HG03097 (cell line): ENCODE measurements around the gene VWA2.

Experiments used
- ATAC-seq: cut with Tn5 transposase; IDR thresholded peaks from one replicate; pipeline ENCODE4 v1.9.1; 2021; ENCODE audit not compliant: unreplicated experiment, low FRiP score

Gene VWA2

GRCh38 chr10:114239117-114239993, at the start of gene VWA2:
TSS of gene VWA2 (plus strand) at chr10:114239254. CDS start at chr10:114248714, 9,460 bp downstream.
- ATAC-seq: no peak

- no peak for ATAC-seq
Measured at GRCh38 chr10:114189700-114190099, 49.4 kb upstream of the VWA2 start.

GRCh38 chr10:114195079-114195478, 44.0 kb upstream of the VWA2 start:
- ATAC-seq: peak; percentile 88

GRCh38 chr10:114199239-114199638, 39.8 kb upstream of the VWA2 start:
- no peak for ATAC-seq

DNA sequence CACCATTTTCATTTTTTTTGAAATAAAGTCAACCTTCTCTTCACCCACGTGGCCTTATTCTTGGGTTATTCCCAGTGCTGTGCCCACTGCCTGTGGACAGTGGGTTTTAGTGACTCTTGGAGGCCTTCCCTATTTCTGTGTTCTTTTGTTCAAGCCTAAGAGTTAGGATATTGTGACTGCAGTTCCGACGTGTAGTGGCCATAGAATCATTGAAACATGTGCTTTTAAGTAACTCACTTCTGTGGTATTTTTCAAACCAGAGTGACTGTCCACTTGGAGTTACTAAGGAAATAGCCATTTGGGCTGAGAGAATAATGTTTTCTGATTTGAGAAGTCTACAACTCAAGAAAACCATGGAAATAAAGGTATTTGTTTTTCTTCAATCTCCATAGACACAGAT, 36.2 kb upstream of the VWA2 start:
- ATAC-seq: no peak

DNA sequence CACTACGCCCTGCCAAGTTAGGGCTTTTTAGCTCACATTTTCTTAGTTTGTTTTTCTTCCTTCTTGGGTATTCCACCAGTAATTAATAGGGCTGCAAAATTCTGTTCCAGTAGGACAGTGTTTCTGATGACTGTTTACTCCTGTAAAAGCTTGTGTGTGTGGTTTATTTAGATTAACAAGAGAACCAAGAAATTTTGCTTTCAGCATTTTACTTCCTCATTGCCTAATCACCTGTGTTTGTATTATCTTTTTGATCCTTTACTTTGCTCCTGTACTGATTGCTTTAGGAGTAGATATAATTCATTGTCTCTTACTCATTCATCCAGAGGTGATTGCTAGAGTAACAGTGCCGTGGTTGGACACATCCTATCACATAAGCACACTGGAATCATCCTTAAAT, 32.2 kb upstream of the VWA2 start:
- ATAC-seq: no peak

DNA sequence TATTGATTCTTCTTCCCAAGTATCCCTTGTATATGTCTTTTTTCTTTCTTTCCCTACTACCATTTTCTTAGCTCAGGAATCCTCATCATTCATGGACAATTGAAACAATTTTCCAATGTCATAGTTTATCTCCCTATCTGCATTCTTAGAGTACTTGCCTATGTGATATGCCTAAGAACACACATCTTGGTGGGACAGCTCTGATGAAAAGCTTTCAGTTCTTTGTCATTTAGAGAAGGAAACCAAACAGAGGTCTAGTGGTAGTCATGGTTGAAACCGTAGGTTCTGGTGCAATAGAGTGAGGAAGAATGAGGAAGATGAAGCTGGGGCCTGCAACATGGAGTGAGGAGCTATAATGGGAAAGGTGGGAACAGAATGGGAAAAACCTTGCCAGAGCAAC, 31.7 kb upstream of the VWA2 start:
- no peak for ATAC-seq

DNA sequence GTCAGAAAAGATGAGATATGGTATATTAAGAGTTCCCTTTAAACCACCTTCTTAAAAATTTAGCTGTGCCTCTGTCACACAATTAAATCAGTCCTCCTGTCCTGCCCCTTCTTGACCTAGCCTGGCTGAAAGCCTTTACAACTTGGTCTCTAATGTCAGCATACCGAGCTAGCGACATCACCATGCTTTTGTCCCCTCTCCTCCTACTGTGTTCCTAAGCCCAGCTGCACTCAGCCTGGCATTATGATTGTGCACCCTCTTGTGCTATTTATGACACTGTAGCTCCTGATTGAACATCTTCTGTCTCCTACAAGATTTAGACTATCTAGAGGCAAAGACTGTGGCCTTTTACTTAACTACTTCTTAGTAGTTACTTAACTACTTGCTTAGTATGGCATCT, 30.7 kb upstream of the VWA2 start:
- ATAC-seq: no peak

GRCh38 chr10:114212153-114212552, 26.9 kb upstream of the VWA2 start:
- ATAC-seq: no peak

GRCh38 chr10:114215033-114215432, 24.0 kb upstream of the VWA2 start:
- ATAC-seq: no peak

DNA sequence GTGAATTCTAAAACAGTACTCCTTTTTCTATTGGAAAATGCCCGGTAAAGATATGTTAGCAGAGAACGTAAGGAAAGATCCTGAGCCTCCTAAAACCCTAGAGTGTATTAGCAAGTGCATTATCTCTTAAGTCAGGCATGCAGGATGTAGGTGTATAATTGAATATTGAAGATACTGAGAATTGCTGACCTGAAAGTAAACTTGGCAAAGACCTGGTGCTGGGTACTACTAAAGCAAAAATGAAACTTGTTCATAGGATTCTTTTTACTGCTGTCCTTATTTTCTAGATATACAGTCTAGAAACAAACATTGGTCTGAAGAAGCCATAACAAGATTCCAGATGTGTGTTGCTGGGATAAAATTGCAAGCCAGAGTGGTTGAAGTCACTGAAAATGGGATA, 18.8 kb upstream of the VWA2 start:
- ATAC-seq: no peak

DNA sequence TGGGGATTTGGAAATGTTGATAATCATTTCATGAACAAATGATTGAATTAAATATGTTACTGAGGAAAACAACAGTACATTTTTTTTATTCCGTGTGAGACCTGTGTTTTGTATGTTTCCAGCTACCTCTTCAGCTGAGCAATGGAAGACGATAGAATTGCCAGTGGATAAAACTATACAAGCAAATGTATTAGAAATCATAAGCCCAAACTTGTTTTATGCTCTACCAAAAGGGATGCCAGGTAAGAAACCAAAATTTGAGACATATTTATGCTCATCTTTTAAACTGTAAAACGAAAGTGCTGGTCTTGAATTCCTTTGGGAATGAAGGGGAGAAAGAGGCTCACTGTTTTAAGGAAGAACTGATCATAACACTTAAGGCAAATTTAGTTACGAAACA, 17.8 kb upstream of the VWA2 start:
- ATAC-seq: no peak

GRCh38 chr10:114223066-114223465, 16.0 kb upstream of the VWA2 start:
- no peak for ATAC-seq

DNA sequence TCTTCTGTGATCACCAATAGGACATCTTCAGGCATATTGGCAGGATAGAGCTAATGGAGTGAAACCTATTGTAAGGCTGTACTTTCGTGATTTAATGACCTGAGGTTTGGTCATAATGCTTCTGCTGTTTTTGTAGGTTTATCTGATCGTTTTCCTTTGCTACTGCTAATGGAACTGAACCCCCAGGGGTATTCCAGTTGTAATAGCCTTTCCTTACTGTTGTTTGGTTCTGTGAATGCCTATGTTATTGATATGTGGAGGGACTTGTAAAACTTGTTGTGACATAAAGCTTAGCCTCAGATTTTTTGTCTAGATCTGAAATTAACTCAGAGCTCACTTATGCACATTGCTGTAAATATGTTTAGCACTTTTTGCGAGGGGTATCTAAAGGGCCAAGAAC, 10.9 kb upstream of the VWA2 start:
- ATAC-seq: no peak

GRCh38 chr10:114232561-114233176, 6.4 kb upstream of the VWA2 start:
- ATAC-seq: no peak

GRCh38 chr10:114233482-114233881, 5.6 kb upstream of the VWA2 start:
- no peak for ATAC-seq

GRCh38 chr10:114234132-114234531, 4.9 kb upstream of the VWA2 start:
- no peak for ATAC-seq

- ATAC-seq: no peak
Measured at GRCh38 chr10:114239994-114240345, 916 bp downstream of the VWA2 start.

GRCh38 chr10:114242235-114242634, 3.2 kb downstream of the VWA2 start:
- ATAC-seq: no peak

DNA sequence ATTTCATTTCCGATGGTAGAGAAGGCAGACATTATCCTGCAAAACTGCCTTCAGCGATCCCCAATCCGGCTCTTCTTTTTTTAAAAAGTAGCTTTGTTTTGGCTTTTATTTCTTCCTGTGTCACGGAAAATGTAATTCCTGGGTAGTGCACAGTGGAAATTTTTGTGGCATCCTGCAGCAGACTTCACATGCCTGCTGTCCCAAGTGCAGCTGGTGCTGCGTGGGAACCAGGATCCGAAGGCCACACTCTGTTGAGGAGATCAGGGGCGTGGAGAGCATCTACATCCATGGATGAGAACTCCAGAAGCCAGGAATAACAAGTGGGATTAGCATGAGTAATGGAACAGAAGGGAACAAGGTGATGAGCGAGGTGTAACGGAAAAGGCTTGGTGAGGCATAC, 4.6 kb downstream of the VWA2 start:
- ATAC-seq: no peak

GRCh38 chr10:114244126-114244525, 5.1 kb downstream of the VWA2 start:
- no peak for ATAC-seq

- no peak for ATAC-seq
Measured at GRCh38 chr10:114245121-114245791, 6.2 kb downstream of the VWA2 start.
